Smooth muscle cell (in vitro differentiated cells): ENCODE measurements around the gene ZNF783. TPM values are rescaled to one million over a fixed set of nuclear protein-coding genes. Genes with fewer than 3 reads are reported as not detected.

Source experiments
- DNase-seq: peaks from one replicate; lab custom pipeline; 2025; ENCODE audit not compliant: unreplicated experiment; lab: John Stamatoyannopoulos, UW
- H2AFZ ChIP-seq: fragments of 200-600 bp; sonication (generic); 2 replicates; pipeline ENCODE4 v1.6.0; 2016; ENCODE audit warnings: antibody characterized with exemption, low read depth, mild to moderate bottlenecking
- H3F3A ChIP-seq: fragments of 200-600 bp; sonication (generic); 2 replicates; pipeline ENCODE4 v1.6.0; 2017; ENCODE audit warnings: antibody characterized with exemption, low read depth
- H3K27ac ChIP-seq: fragments of 200-600 bp; sonication (generic); 2 replicates; pipeline ENCODE4 v1.5.1; 2016; ENCODE audit warnings: low read depth, mild to moderate bottlenecking
- H3K27me3 ChIP-seq: fragments of 200-600 bp; sonication (generic); 2 replicates; pipeline ENCODE4 v1.6.1; 2016; ENCODE audit warnings: low read depth, mild to moderate bottlenecking
- H3K36me3 ChIP-seq: fragments of 200-600 bp; sonication (generic); 2 replicates; pipeline ENCODE4 v1.5.1; 2016; ENCODE audit warnings: low read depth
- H3K4me1 ChIP-seq: fragments of 200-600 bp; sonication (generic); 2 replicates; pipeline ENCODE4 v1.5.1; 2016; ENCODE audit warnings: low read depth
- H3K4me2 ChIP-seq: fragments of 200-600 bp; sonication (generic); 2 replicates; pipeline ENCODE4 v1.6.0; 2016; ENCODE audit warnings: mild to moderate bottlenecking
- H3K4me3 ChIP-seq: fragments of 200-600 bp; sonication (generic); 2 replicates; pipeline ENCODE4 v1.5.1; 2016; ENCODE audit warnings: mild to moderate bottlenecking
- H3K79me2 ChIP-seq: fragments of 200-600 bp; sonication (generic); 2 replicates; pipeline ENCODE4 v1.6.0; 2016; ENCODE audit warnings: low read depth, mild to moderate bottlenecking
- H3K9ac ChIP-seq: fragments of 200-600 bp; sonication (generic); 2 replicates; pipeline ENCODE4 v1.6.0; 2016; ENCODE audit warnings: low read depth
- H3K9me3 ChIP-seq: fragments of 200-600 bp; sonication (generic); replicated peaks from 2 replicates; pipeline ENCODE4 v1.5.1; 2016; ENCODE audit warnings: low read depth
- H4K20me1 ChIP-seq: fragments of 200-600 bp; sonication (generic); 2 replicates; pipeline ENCODE4 v1.6.0; 2016; ENCODE audit warnings: low read depth
- WGBS: methylation state at CpG from one replicate; pipeline ENCODE4 v1.1.7; 2016; ENCODE audit warnings: low lambda C conversion rate; 5-methylcytosine and 5-hydroxymethylcytosine counted together
- polyA plus RNA-seq: library from polyadenylated mRNA; unstranded; fragments of >200 nt; fragmentation: Nextera tagmentation; extraction: Ambion mirVana; gene quantifications from 2 replicates; pipeline ENCODE4 v1.2.1, GENCODE V29; 2016
- total RNA-seq: library from RNA; depleted of rRNA; stranded (reverse); fragments of >200 nt; gene quantifications from 2 replicates; pipeline ENCODE4 v1.2.3, GENCODE V29; 2014
- TF ChIP-seq, protein P1 (sequence below): fragments of 200-600 bp; sonication (generic); IDR thresholded peaks from 2 replicates; pipeline ENCODE4 v1.5.1; 2017; ENCODE audit warnings: borderline replicate concordance, mild to moderate bottlenecking, antibody characterized with exemption; ENCODE audit not compliant: insufficient read depth, poor library complexity, severe bottlenecking

Gene ZNF783
- total and polyA plus RNA-seq, 2 experiments from 2014 or later = 7.2 to 8.1 TPM

DNA sequence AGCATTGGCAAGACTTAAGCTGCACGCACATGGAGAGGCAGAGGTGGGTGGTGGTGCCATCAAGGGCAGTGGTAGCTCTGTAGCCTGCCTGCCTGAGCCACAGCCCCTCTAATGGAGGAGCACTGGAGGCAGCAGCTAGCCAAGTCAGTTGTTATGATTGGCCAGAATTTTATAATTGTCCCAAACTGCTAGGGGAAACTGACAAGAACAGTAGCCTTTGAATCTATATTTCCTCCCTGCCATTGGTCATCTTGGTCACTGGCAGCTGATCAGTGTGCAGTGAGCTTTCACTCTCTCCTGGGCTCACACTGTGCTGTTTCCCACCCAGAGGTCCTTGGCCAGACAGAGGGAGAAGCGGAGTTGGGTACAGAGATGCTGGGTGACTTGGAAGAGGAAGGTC lies 9.6 kb upstream of the ZNF783 start:
- Histone ChIP-seq H3K4me1 (no peaks in the 10 kb centered on the region), H4K20me1 (peaks cover 24% of the 10 kb centered on the region), H3F3A (no peaks in the 10 kb centered on the region), H3K4me3 (no peak overlapping the region), H3K27ac (no peak overlapping the region), H3K9me3 (no peaks in the 10 kb centered on the region), H3K4me2 (no peak overlapping the region), H3K36me3 (peaks cover 4% of the 10 kb centered on the region), H3K9ac (no peak overlapping the region), H3K27me3 (no peaks in the 10 kb centered on the region), H2AFZ (no peak overlapping the region), H3K79me2 (peaks cover 14% of the 10 kb centered on the region)
- TF ChIP-seq, protein P1, sequence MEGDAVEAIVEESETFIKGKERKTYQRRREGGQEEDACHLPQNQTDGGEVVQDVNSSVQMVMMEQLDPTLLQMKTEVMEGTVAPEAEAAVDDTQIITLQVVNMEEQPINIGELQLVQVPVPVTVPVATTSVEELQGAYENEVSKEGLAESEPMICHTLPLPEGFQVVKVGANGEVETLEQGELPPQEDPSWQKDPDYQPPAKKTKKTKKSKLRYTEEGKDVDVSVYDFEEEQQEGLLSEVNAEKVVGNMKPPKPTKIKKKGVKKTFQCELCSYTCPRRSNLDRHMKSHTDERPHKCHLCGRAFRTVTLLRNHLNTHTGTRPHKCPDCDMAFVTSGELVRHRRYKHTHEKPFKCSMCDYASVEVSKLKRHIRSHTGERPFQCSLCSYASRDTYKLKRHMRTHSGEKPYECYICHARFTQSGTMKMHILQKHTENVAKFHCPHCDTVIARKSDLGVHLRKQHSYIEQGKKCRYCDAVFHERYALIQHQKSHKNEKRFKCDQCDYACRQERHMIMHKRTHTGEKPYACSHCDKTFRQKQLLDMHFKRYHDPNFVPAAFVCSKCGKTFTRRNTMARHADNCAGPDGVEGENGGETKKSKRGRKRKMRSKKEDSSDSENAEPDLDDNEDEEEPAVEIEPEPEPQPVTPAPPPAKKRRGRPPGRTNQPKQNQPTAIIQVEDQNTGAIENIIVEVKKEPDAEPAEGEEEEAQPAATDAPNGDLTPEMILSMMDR = no peak
- no peak for DNase-seq
- 98% methylated on average over 2 of the region's 2 CpGs for WGBS

DNA sequence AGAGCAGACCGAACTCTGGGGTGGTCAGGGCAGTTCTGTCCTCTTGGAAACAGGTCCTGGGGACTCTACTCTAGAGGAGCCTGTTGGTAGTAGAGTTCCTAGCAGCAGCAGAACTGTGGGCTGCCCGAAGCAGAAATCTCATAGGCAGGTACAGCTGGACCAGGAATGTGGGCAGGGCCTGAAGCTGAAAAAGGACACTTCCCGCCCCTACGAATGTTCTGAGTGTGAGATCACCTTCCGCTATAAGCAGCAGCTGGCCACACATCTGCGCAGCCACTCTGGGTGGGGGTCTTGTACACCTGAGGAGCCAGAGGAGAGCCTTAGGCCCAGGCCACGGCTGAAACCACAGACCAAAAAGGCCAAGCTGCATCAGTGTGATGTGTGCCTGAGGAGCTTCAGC lies 8.3 kb upstream of the ZNF783 start:
- Histone ChIP-seq H3K9me3 (no peaks in the 10 kb centered on the region), H3K36me3 (peaks cover 4% of the 10 kb centered on the region), H3K27ac (no peak overlapping the region), H3F3A (no peaks in the 10 kb centered on the region), H4K20me1 (peaks cover 11% of the 10 kb centered on the region), H3K9ac (no peak overlapping the region), H3K4me1 (no peaks in the 10 kb centered on the region), H3K4me3 (no peak overlapping the region), H2AFZ (no peak overlapping the region), H3K27me3 (no peaks in the 10 kb centered on the region), H3K4me2 (no peak overlapping the region), H3K79me2 (peaks cover 6% of the 10 kb centered on the region)
- WGBS = 95% methylated on average over 7 of the region's 7 CpGs
- TF ChIP-seq, protein P1 = no peak
- DNase-seq = no peak

DNA sequence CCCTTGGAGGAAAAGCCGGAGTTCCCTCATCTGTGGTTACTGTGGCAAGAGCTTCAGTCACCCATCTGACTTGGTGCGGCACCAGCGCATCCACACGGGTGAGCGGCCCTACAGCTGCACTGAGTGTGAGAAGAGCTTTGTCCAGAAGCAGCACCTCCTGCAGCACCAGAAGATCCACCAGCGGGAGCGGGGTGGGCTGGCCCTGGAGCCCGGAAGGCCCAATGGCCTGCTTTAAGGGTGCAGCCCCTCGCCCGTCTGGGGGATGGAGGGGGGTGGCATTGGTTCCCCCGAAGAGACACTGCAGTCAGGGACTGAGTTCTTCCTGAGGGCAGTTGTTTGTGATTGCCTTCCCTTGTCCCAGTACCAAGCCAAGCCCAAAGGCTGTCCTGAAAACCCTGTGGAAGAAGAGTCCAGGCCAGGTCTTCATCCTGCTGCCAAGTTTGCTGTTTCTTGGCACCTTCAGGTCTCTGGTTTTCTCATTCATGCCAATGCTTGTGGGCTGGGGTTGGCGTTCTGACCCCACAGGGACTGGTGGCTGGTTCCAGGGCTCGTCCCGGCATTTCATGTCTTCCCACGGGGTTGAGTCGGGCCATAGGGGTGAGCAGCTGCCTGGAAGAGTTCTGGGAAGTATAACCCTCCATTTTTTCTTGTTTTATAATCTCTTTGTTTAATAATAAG lies 7.7 kb upstream of the ZNF783 start:
- Histone ChIP-seq H3K27me3 (no peaks in the 10 kb centered on the region), H3K9me3 (no peaks in the 10 kb centered on the region), H3K36me3 (peaks cover 4% of the 10 kb centered on the region), H3K9ac (no peak overlapping the region), H4K20me1 (peaks cover 5% of the 10 kb centered on the region), H3F3A (no peaks in the 10 kb centered on the region), H3K79me2 (peaks cover 4% of the 10 kb centered on the region), H3K4me3 (no peak overlapping the region), H2AFZ (no peak overlapping the region), H3K4me1 (no peaks in the 10 kb centered on the region), H3K27ac (no peak overlapping the region), H3K4me2 (no peak overlapping the region)
- TF ChIP-seq, protein P1 = no peak
- WGBS = 97% methylated on average over 16 of the region's 16 CpGs
- no peak for DNase-seq

DNA sequence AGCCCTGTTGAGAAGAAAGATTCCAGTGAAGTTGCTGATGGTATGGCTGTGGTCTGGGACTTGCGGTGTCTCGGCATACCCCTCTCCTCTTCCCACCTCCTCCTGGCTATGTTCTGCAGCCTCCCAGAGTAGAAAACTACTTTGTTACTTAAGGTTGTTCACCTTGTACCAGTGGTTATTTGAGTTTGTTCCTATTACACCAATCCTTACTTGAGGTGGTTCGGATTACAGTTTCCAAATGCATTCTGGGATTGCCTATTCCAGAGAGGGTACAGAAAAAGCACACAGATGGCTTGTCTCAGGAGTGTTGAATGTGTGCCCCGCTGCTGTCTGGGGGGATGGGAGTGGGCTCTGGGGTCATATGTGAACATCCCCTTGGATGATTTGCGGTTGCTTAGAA lies 6.8 kb upstream of the ZNF783 start:
- no peak overlapping the region for H3K9ac ChIP-seq
- H4K20me1 ChIP-seq = no peaks in the 10 kb centered on the region
- H2AFZ ChIP-seq = no peak overlapping the region
- H3K36me3 ChIP-seq = peaks cover 4% of the 10 kb centered on the region
- no peak overlapping the region for H3K4me2 ChIP-seq
- 96% methylated on average over 5 of the region's 5 CpGs for WGBS
- H3K79me2 ChIP-seq = no peaks in the 10 kb centered on the region
- H3K27ac ChIP-seq = no peak overlapping the region
- H3K4me3 ChIP-seq = no peak overlapping the region
- no peaks in the 10 kb centered on the region for H3K4me1 ChIP-seq
- H3F3A ChIP-seq = no peaks in the 10 kb centered on the region
- TF ChIP-seq, protein P1 = no peak
- H3K9me3 ChIP-seq = no peaks in the 10 kb centered on the region
- no peak for DNase-seq
- H3K27me3 ChIP-seq = no peaks in the 10 kb centered on the region
